GM23338 (cell line): ENCODE results near the gene SLC30A7. TPM values are rescaled to one million over a fixed set of nuclear protein-coding genes. Genes with fewer than 3 reads are reported as not detected.
A peak's percentile ranks its signal among the peaks of the same experiment; 100 is the strongest.

Experiments
- ATAC-seq: fragments of 200-7000 bp; cut with Tn5 transposase; 3 replicates; pipeline ENCODE4 v1.9.1; 2020
- DNase-seq: peaks from one replicate; pipeline ENCODE4 v3.0.0-alpha.2; 2015; ENCODE audit warnings: low spot score
- H2AFZ ChIP-seq: fragments of 200-600 bp; sonication (generic); 2 replicates; pipeline ENCODE4 v1.8.0; 2016; ENCODE audit warnings: antibody characterized with exemption, mild to moderate bottlenecking, moderate library complexity
- H3F3A ChIP-seq: fragments of 200-600 bp; sonication (generic); replicated peaks from 2 replicates; pipeline ENCODE4 v1.8.0; 2017; ENCODE audit warnings: antibody characterized with exemption, mixed run types, low read depth
- H3K27ac ChIP-seq: fragments of 200-600 bp; sonication (generic); 2 replicates; pipeline ENCODE4 v1.6.1; 2016; ENCODE audit warnings: low read depth
- H3K27me3 ChIP-seq: fragments of 200-600 bp; sonication (generic); 2 replicates; pipeline ENCODE4 v1.8.0; 2016; ENCODE audit warnings: mild to moderate bottlenecking, mixed run types, moderate library complexity; ENCODE audit not compliant: insufficient read depth
- H3K36me3 ChIP-seq: fragments of 200-600 bp; sonication (generic); 2 replicates; pipeline ENCODE4 v1.8.0; 2016; ENCODE audit warnings: mild to moderate bottlenecking; ENCODE audit not compliant: insufficient read depth
- H3K4me1 ChIP-seq: fragments of 200-600 bp; sonication (generic); 2 replicates; pipeline ENCODE4 v1.8.0; 2016; ENCODE audit warnings: mild to moderate bottlenecking, moderate library complexity; ENCODE audit not compliant: insufficient read depth
- H3K4me2 ChIP-seq: fragments of 200-600 bp; sonication (generic); 2 replicates; pipeline ENCODE4 v1.7.1; 2017; ENCODE audit warnings: mixed run types
- H3K4me3 ChIP-seq: fragments of 200-600 bp; sonication (generic); 2 replicates; pipeline ENCODE4 v1.6.1; 2016; ENCODE audit warnings: mixed run types
- H3K79me2 ChIP-seq: fragments of 200-600 bp; sonication (generic); replicated peaks from 2 replicates; pipeline ENCODE4 v1.8.0; 2017; ENCODE audit warnings: mild to moderate bottlenecking; ENCODE audit not compliant: insufficient read depth
- H3K9me2 ChIP-seq: fragments of 200-600 bp; sonication (generic); 2 replicates; pipeline ENCODE4 v1.8.0; 2017; ENCODE audit not compliant: insufficient read depth
- H4K20me1 ChIP-seq: fragments of 200-600 bp; sonication (generic); replicated peaks from 2 replicates; pipeline ENCODE4 v1.8.0; 2017; ENCODE audit warnings: mild to moderate bottlenecking; ENCODE audit not compliant: insufficient read depth
- H3K27ac Mint-ChIP-seq: 2 replicates; pipeline ENCODE4 v1.8.0; 2020; ENCODE audit warnings: inconsistent platforms, mild to moderate bottlenecking, moderate library complexity, mixed read lengths
- H3K27me3 Mint-ChIP-seq: 3 replicates; pipeline ENCODE4 v1.8.0; 2022; ENCODE audit warnings: low read depth, mild to moderate bottlenecking, moderate library complexity, mixed read lengths, inconsistent platforms; ENCODE audit not compliant: insufficient read depth, poor library complexity
- H3K36me3 Mint-ChIP-seq: 3 replicates; pipeline ENCODE4 v1.8.0; 2021; ENCODE audit warnings: low read depth, mild to moderate bottlenecking, inconsistent platforms, moderate library complexity, mixed read lengths
- H3K4me1 Mint-ChIP-seq: 3 replicates; pipeline ENCODE4 v1.8.0; 2020; ENCODE audit warnings: mild to moderate bottlenecking, inconsistent platforms, mixed read lengths
- H3K4me3 Mint-ChIP-seq: 3 replicates; pipeline ENCODE4 v1.8.0; 2021; ENCODE audit warnings: moderate library complexity, mild to moderate bottlenecking, inconsistent platforms, mixed read lengths
- H3K9me3 Mint-ChIP-seq: 3 replicates; pipeline ENCODE4 v1.8.0; 2020; ENCODE audit warnings: moderate library complexity, mild to moderate bottlenecking, inconsistent platforms, mixed read lengths
- CREB1 ChIP-seq: fragments of 250-450 bp; sonication (Bioruptor Pico); IDR thresholded peaks from 2 replicates; pipeline ENCODE4 v1.5.0; 2020; ENCODE audit warnings: low read depth, mild to moderate bottlenecking, moderate library complexity
- EZH2 ChIP-seq: fragments of 200-600 bp; sonication (generic); IDR thresholded peaks from one replicate; pipeline ENCODE4 v1.8.0; 2017; ENCODE audit warnings: antibody characterized with exemption, mild to moderate bottlenecking, low read depth; ENCODE audit not compliant: unreplicated experiment
- EZH2phosphoT487 ChIP-seq: fragments of 200-600 bp; sonication (generic); IDR thresholded peaks from one replicate; pipeline ENCODE4 v1.8.1; 2018; ENCODE audit warnings: antibody characterized with exemption; ENCODE audit not compliant: unreplicated experiment
- JUNB ChIP-seq: IDR thresholded peaks from one replicate; pipeline ENCODE4 v1.6.1; 2016; ENCODE audit warnings: antibody characterized with exemption; ENCODE audit not compliant: unreplicated experiment
- STAT1 ChIP-seq: IDR thresholded peaks from one replicate; pipeline ENCODE4 v1.6.1; 2016; ENCODE audit warnings: antibody characterized with exemption; ENCODE audit not compliant: unreplicated experiment
- ZNF114 ChIP-seq: fragments of 250-450 bp; sonication (Bioruptor Pico); IDR thresholded peaks from 2 replicates; pipeline ENCODE4 v1.5.0; 2020; ENCODE audit warnings: mild to moderate bottlenecking, moderate library complexity
- polyA plus RNA-seq: library from polyadenylated mRNA; unstranded; fragments of >200 nt; fragmentation: Nextera tagmentation; extraction: Ambion mirVana; gene quantifications from 2 replicates; pipeline ENCODE4 v1.2.1, GENCODE V29; 2016
- total RNA-seq: library from RNA; depleted of rRNA; stranded (reverse); fragments of >200 nt; shearing (Covaris generic); gene quantifications from 2 replicates; pipeline ENCODE4 v1.2.3, GENCODE V29; 2014
- TF ChIP-seq, protein P1 (sequence below): fragments of 250-450 bp; sonication (Bioruptor Pico); IDR thresholded peaks from 2 replicates; pipeline ENCODE4 v1.5.0; 2020; ENCODE audit warnings: mild to moderate bottlenecking, moderate library complexity
- TF ChIP-seq, protein P2 (sequence below), 2 experiments: fragments of 200-600 bp in 1 of 2; sonication (generic) in 1 of 2; conservative IDR thresholded peaks; 2 replicates each; pipeline versions ENCODE4 v1.5.1 to v1.6.1; 2016 to 2017; ENCODE audit warnings: antibody characterized with exemption in 2 of 2, low read depth in 2 of 2, mild to moderate bottlenecking in 2 of 2, moderate library complexity in 1 of 2

Gene SLC30A7
- total and polyA plus RNA-seq, 2 experiments from 2014 or later = 9.8 to 25.1 TPM

DNA sequence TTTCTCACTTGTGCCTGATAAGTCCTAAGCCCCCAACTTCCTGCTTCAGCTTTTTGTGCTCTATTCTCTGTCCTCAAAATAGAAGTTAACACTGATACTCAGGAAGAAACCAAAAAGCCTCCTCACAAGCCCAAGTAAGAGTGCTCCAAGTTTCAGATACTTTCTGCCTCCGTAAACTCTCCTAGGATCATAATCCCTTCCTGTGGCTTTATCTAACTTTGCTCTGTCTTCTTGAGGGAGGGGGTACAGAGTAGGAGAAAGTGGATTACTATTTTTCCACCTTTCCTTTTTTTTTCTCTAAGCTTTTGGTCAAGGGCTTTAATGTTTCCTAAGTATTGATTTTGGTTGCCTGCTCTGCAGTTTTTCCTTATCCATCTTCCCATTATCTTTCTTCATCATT is 75.1 kb downstream of the SLC30A7 start:
- TF ChIP-seq, protein P1, sequence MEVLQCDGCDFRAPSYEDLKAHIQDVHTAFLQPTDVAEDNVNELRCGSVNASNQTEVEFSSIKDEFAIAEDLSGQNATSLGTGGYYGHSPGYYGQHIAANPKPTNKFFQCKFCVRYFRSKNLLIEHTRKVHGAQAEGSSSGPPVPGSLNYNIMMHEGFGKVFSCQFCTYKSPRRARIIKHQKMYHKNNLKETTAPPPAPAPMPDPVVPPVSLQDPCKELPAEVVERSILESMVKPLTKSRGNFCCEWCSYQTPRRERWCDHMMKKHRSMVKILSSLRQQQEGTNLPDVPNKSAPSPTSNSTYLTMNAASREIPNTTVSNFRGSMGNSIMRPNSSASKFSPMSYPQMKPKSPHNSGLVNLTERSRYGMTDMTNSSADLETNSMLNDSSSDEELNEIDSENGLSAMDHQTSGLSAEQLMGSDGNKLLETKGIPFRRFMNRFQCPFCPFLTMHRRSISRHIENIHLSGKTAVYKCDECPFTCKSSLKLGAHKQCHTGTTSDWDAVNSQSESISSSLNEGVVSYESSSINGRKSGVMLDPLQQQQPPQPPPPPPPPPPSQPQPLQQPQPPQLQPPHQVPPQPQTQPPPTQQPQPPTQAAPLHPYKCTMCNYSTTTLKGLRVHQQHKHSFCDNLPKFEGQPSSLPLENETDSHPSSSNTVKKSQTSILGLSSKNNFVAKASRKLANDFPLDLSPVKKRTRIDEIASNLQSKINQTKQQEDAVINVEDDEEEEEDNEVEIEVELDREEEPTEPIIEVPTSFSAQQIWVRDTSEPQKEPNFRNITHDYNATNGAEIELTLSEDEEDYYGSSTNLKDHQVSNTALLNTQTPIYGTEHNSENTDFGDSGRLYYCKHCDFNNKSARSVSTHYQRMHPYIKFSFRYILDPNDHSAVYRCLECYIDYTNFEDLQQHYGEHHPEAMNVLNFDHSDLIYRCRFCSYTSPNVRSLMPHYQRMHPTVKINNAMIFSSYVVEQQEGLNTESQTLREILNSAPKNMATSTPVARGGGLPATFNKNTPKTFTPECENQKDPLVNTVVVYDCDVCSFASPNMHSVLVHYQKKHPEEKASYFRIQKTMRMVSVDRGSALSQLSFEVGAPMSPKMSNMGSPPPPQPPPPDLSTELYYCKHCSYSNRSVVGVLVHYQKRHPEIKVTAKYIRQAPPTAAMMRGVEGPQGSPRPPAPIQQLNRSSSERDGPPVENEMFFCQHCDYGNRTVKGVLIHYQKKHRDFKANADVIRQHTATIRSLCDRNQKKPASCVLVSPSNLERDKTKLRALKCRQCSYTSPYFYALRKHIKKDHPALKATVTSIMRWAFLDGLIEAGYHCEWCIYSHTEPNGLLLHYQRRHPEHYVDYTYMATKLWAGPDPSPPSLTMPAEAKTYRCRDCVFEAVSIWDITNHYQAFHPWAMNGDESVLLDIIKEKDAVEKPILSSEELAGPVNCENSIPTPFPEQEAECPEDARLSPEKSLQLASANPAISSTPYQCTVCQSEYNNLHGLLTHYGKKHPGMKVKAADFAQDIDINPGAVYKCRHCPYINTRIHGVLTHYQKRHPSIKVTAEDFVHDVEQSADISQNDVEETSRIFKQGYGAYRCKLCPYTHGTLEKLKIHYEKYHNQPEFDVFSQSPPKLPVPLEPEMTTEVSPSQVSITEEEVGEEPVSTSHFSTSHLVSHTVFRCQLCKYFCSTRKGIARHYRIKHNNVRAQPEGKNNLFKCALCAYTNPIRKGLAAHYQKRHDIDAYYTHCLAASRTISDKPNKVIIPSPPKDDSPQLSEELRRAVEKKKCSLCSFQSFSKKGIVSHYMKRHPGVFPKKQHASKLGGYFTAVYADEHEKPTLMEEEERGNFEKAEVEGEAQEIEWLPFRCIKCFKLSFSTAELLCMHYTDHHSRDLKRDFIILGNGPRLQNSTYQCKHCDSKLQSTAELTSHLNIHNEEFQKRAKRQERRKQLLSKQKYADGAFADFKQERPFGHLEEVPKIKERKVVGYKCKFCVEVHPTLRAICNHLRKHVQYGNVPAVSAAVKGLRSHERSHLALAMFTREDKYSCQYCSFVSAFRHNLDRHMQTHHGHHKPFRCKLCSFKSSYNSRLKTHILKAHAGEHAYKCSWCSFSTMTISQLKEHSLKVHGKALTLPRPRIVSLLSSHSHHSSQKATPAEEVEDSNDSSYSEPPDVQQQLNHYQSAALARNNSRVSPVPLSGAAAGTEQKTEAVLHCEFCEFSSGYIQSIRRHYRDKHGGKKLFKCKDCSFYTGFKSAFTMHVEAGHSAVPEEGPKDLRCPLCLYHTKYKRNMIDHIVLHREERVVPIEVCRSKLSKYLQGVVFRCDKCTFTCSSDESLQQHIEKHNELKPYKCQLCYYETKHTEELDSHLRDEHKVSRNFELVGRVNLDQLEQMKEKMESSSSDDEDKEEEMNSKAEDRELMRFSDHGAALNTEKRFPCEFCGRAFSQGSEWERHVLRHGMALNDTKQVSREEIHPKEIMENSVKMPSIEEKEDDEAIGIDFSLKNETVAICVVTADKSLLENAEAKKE (CRISPR knock-in tag) = no peak
- TF ChIP-seq ZNF114 (no peak), CREB1 (CRISPR knock-in tag) (no peak), JUNB (no peak)
- no peak overlapping the region for H3K27ac Mint-ChIP-seq

GRCh38 chr1:100972185-100972584 is 76.3 kb downstream of the SLC30A7 start:
- Histone ChIP-seq H2AFZ (no peak overlapping the region), H4K20me1 (no peaks in the 10 kb centered on the region), H3K27me3 (no peaks in the 10 kb centered on the region), H3K79me2 (no peaks in the 10 kb centered on the region), H3F3A (no peaks in the 10 kb centered on the region), H3K9me2 (no peaks in the 10 kb centered on the region), H3K4me3 (no peak overlapping the region), H3K36me3 (no peaks in the 10 kb centered on the region), H3K27ac (no peak overlapping the region), H3K4me2 (peak overlapping the region; percentile 19; the same call in 1 of the 2 replicates), H3K4me1 (peaks cover 19% of the 10 kb centered on the region)
- DNase-seq (no peak), ATAC-seq (no peak)
- no peak overlapping the region; the same call in 1 of the 2 replicates for H3K27ac Mint-ChIP-seq
- peaks cover 25% of the 10 kb centered on the region for H3K36me3 Mint-ChIP-seq
- peaks cover 18% of the 10 kb centered on the region for H3K4me1 Mint-ChIP-seq
- no peak overlapping the region for H3K4me3 Mint-ChIP-seq
- no peaks in the 10 kb centered on the region for H3K9me3 Mint-ChIP-seq
- no peaks in the 10 kb centered on the region for H3K27me3 Mint-ChIP-seq
- TF ChIP-seq ZNF114 (no peak), STAT1 (no peak), EZH2 (no peak), CREB1 (CRISPR knock-in tag) (no peak), EZH2phosphoT487 (no peak), JUNB (no peak)
- TF ChIP-seq, protein P2, sequence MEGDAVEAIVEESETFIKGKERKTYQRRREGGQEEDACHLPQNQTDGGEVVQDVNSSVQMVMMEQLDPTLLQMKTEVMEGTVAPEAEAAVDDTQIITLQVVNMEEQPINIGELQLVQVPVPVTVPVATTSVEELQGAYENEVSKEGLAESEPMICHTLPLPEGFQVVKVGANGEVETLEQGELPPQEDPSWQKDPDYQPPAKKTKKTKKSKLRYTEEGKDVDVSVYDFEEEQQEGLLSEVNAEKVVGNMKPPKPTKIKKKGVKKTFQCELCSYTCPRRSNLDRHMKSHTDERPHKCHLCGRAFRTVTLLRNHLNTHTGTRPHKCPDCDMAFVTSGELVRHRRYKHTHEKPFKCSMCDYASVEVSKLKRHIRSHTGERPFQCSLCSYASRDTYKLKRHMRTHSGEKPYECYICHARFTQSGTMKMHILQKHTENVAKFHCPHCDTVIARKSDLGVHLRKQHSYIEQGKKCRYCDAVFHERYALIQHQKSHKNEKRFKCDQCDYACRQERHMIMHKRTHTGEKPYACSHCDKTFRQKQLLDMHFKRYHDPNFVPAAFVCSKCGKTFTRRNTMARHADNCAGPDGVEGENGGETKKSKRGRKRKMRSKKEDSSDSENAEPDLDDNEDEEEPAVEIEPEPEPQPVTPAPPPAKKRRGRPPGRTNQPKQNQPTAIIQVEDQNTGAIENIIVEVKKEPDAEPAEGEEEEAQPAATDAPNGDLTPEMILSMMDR (conservative IDR thresholded peaks at IDR 0.05; ENCODE audit: low read depth in 2 of 2) = no peak

More for the DNA sequence above, 75.1 kb downstream of the SLC30A7 start:
- no peak for DNase-seq
- H3K4me1 ChIP-seq = peaks cover 19% of the 10 kb centered on the region
- ATAC-seq = no peak
- no peaks in the 10 kb centered on the region for H3K27me3 ChIP-seq
- H3K36me3 Mint-ChIP-seq = peaks cover 18% of the 10 kb centered on the region
- no peaks in the 10 kb centered on the region for H3F3A ChIP-seq
- H3K4me1 Mint-ChIP-seq = peaks cover 18% of the 10 kb centered on the region
- H3K79me2 ChIP-seq = no peaks in the 10 kb centered on the region
- no peaks in the 10 kb centered on the region for H3K9me2 ChIP-seq
- no peak overlapping the region for H3K4me2 ChIP-seq
- H2AFZ ChIP-seq = no peak overlapping the region
- peaks cover under 1% of the 10 kb centered on the region; the same call in 1 of the 2 replicates for H3K36me3 ChIP-seq
- H3K27me3 Mint-ChIP-seq = no peaks in the 10 kb centered on the region
- H3K4me3 ChIP-seq = no peak overlapping the region
- H4K20me1 ChIP-seq = no peaks in the 10 kb centered on the region
- H3K9me3 Mint-ChIP-seq = no peaks in the 10 kb centered on the region
- H3K4me3 Mint-ChIP-seq = no peak overlapping the region
- no peak overlapping the region; the same call in 1 of the 2 replicates for H3K27ac ChIP-seq
